ENCODE results near the gene GTPBP2.

GTPBP2 gene

DNA sequence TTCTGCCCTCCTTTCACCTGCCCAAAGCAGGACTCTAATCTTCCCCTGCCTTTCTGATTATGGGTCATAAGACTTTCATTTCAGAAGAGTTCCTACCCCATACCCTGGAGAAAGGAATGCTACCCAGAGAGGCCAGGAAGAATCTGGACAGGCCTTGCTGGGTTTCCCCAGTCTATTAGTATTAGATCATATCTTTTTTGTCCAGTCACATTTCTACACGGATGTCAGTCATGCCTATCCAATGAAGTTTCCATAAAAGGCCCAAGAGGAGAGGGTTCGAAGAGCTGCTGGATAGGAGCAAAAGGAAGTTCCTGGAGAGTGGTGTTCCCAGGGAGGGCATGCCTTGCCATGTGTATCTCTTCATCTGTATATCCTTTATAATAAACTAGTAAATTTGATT is 49.9 kb downstream of the GTPBP2 start:
- Histone ChIP-seq H4K20me1 (ENCODE audit: insufficient read depth, low read length) (no peaks in the 10 kb centered on the region), H3K36me3 (ENCODE audit: insufficient read depth, low read length) (peaks cover 35% of the 10 kb centered on the region), H3K9me3 (ENCODE audit: low read length) (no peaks in the 10 kb centered on the region), H3K4me3 (ENCODE audit: low read depth, low read length, poor library complexity, severe bottlenecking) (no peak overlapping the region), H3K27ac (ENCODE audit: low read depth, low read length, poor library complexity, severe bottlenecking) (no peak overlapping the region), H3F3A (ENCODE audit: insufficient read depth, low read length) (no peaks in the 10 kb centered on the region), H3K79me2 (ENCODE audit: insufficient read depth, low read length) (peaks cover 45% of the 10 kb centered on the region), H3K9ac (ENCODE audit: low read length) (no peak overlapping the region), H3K4me1 (ENCODE audit: insufficient read depth, low read length, severe bottlenecking) (peaks cover 29% of the 10 kb centered on the region), H3K4me2 (ENCODE audit: low read length) (no peak overlapping the region), H3K27me3 (ENCODE audit: insufficient read depth, low read length) (no peaks in the 10 kb centered on the region), H3K9me2 (ENCODE audit: low read depth, low read length) (no peaks in the 10 kb centered on the region), H2AFZ (ENCODE audit: low read length) (no peak overlapping the region)
- TF ChIP-seq EZH2 (IDR thresholded peaks at IDR 0.05; ENCODE audit: borderline replicate concordance, low read length), result no peak
- TF ChIP-seq, protein P1, sequence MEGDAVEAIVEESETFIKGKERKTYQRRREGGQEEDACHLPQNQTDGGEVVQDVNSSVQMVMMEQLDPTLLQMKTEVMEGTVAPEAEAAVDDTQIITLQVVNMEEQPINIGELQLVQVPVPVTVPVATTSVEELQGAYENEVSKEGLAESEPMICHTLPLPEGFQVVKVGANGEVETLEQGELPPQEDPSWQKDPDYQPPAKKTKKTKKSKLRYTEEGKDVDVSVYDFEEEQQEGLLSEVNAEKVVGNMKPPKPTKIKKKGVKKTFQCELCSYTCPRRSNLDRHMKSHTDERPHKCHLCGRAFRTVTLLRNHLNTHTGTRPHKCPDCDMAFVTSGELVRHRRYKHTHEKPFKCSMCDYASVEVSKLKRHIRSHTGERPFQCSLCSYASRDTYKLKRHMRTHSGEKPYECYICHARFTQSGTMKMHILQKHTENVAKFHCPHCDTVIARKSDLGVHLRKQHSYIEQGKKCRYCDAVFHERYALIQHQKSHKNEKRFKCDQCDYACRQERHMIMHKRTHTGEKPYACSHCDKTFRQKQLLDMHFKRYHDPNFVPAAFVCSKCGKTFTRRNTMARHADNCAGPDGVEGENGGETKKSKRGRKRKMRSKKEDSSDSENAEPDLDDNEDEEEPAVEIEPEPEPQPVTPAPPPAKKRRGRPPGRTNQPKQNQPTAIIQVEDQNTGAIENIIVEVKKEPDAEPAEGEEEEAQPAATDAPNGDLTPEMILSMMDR (IDR thresholded peaks at IDR 0.05; ENCODE audit: low read length), result no peak

DNA sequence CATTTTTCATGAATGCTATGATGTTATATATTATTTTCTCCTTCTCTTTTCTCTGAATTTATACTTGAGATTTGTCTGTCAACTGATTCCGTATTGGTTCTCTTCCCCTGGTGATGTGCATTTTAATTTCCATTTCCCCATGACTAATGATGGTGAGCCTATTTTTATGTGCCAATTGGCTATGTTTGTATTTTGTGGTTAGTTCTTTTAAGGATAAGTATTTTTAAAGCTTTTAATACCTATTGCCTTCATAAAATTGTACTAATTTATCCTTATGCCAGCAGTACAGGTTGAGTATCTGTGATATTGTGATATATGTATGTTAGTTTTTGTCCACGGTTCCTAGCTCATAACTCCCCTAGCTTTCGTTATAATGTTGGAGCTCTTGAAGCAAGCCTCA is 50.3 kb downstream of the GTPBP2 start:
- no peak overlapping the region for H3K9ac ChIP-seq (ENCODE audit: low read length)
- H3K9me2 ChIP-seq (ENCODE audit: low read depth, low read length), result no peaks in the 10 kb centered on the region
- H3K4me1 ChIP-seq (ENCODE audit: insufficient read depth, low read length, severe bottlenecking), result peaks cover 29% of the 10 kb centered on the region
- peaks cover 45% of the 10 kb centered on the region for H3K79me2 ChIP-seq (ENCODE audit: insufficient read depth, low read length)
- no peaks in the 10 kb centered on the region for H3K9me3 ChIP-seq (ENCODE audit: low read length)
- H3K27ac ChIP-seq (ENCODE audit: low read depth, low read length, poor library complexity, severe bottlenecking), result no peak overlapping the region
- no peaks in the 10 kb centered on the region for H3K27me3 ChIP-seq (ENCODE audit: insufficient read depth, low read length)
- H3K4me2 ChIP-seq (ENCODE audit: low read length), result peak overlapping the region; percentile 97; the same call in 1 of the 2 replicates
- H4K20me1 ChIP-seq (ENCODE audit: insufficient read depth, low read length), result no peaks in the 10 kb centered on the region
- H3K36me3 ChIP-seq (ENCODE audit: insufficient read depth, low read length), result peaks cover 31% of the 10 kb centered on the region
- no peaks in the 10 kb centered on the region for H3F3A ChIP-seq (ENCODE audit: insufficient read depth, low read length)
- peak overlapping the region; percentile 77 for H3K4me3 ChIP-seq (ENCODE audit: low read depth, low read length, poor library complexity, severe bottlenecking)
- TF ChIP-seq, protein P1 (IDR thresholded peaks at IDR 0.05; ENCODE audit: low read length), result no peak
- TF ChIP-seq EZH2 (IDR thresholded peaks at IDR 0.05; ENCODE audit: borderline replicate concordance, low read length), result no peak
- no peak overlapping the region for H2AFZ ChIP-seq (ENCODE audit: low read length)

DNA sequence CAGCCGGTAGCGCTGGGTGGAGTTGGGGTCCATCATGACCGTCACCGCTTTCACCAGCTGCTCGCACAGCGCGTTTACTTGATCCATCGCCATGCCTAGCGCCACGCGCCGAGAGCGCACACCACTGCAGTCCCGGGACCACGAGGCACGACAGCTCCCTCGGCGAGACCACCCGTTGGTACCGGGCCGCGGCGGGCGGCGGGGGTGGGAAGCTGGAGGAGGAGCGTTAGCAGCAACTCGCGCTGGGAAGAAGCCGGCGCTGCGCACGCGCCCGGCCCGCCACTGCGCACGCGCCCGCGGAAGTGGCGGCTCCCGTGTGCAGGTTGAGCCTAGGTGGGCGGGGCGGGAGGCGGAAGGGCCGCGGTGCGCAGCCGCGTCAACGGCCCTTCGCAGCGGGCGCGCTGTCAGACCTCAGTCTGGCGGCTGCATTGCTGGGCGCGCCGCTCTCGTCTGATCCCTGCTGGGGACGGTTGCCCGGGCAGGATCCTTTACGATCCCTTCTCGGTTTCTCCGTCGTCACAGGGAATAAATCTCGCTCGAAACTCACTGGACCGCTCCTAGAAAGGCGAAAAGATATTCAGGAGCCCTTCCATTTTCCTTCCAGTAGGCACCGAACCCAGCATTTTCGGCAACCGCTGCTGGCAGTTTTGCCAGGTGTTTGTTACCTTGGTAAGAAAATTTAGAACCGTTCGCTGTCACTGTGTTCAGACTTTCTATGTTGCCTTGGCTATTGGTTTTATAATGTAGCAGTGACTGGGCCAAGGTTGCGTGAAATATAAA is 53.1 kb downstream of the GTPBP2 start, which contains the start of the genes POLH and XPO5:
Gene POLH, plus strand, starts transcription at position 414 of the 780 bp plus-strand sequence. CDS start 6,135 bp downstream, outside the sequence.
Gene XPO5, minus strand, starts transcription at position 267 of the 780 bp plus-strand sequence. Its CDS starts 174 bp downstream, at position 93.
- H3K9ac ChIP-seq (ENCODE audit: low read length), result peak within 1 kb of the TSS; percentile 87
- H2AFZ ChIP-seq (ENCODE audit: low read length), result no peak within 1 kb of the TSS
- peaks cover 29% of the 10 kb centered on the region for H3K4me1 ChIP-seq (ENCODE audit: insufficient read depth, low read length, severe bottlenecking)
- peak within 1 kb of the TSS; percentile 77 for H3K4me3 ChIP-seq (ENCODE audit: low read depth, low read length, poor library complexity, severe bottlenecking)
- H3K79me2 ChIP-seq (ENCODE audit: insufficient read depth, low read length), result peaks cover 45% of the 10 kb centered on the region
- no peaks in the 10 kb centered on the region for H4K20me1 ChIP-seq (ENCODE audit: insufficient read depth, low read length)
- H3F3A ChIP-seq (ENCODE audit: insufficient read depth, low read length), result no peaks in the 10 kb centered on the region
- no peaks in the 10 kb centered on the region for H3K27me3 ChIP-seq (ENCODE audit: insufficient read depth, low read length)
- H3K4me2 ChIP-seq (ENCODE audit: low read length), result peak within 1 kb of the TSS; percentile 99
- H3K36me3 ChIP-seq (ENCODE audit: insufficient read depth, low read length), result peaks cover 35% of the 10 kb centered on the region
- H3K27ac ChIP-seq (ENCODE audit: low read depth, low read length, poor library complexity, severe bottlenecking), result peak within 1 kb of the TSS; percentile 80
- no peak for TF ChIP-seq EZH2 (IDR thresholded peaks at IDR 0.05; ENCODE audit: borderline replicate concordance, low read length)
- TF ChIP-seq, protein P1 (IDR thresholded peaks at IDR 0.05; ENCODE audit: low read length), result no peak; the same call in 1 of the 2 replicates
- no peaks in the 10 kb centered on the region for H3K9me3 ChIP-seq (ENCODE audit: low read length)
- no peaks in the 10 kb centered on the region for H3K9me2 ChIP-seq (ENCODE audit: low read depth, low read length)

Measured in OCI-LY1 (cell line).